K562 (cell line): Measurements from ENCODE around the gene CACNA2D4.

Source experiments
- CTBP1 ChIP-seq: fragments of 450-650 bp; IDR thresholded peaks from 2 replicates; pipeline ENCODE4 v1.6.1; 2016; ENCODE audit warnings: borderline replicate concordance
- KAT8 ChIP-seq: fragments of 450-650 bp; IDR thresholded peaks from 2 replicates; pipeline ENCODE4 v1.6.1; 2016; ENCODE audit warnings: low read depth, mild to moderate bottlenecking
- NCOA2 ChIP-seq, 2 experiments: fragments of 450-650 bp; IDR thresholded peaks; 2 replicates each; pipeline ENCODE4 v1.6.1; 2018; ENCODE audit warnings: mild to moderate bottlenecking in 2 of 2, moderate library complexity in 1 of 2; ENCODE audit not compliant: partially characterized antibody in 2 of 2
- SIN3A ChIP-seq, 2 experiments: fragments of 150-350 bp in 1 of 2; IDR thresholded peaks; 2 replicates each; pipeline ENCODE4 v1.6.1; 2011 to 2016; ENCODE audit warnings: borderline replicate concordance in 2 of 2, low read depth in 2 of 2, low read length in 2 of 2, mild to moderate bottlenecking in 2 of 2, moderate library complexity in 2 of 2; ENCODE audit not compliant: control insufficient read depth in 1 of 2

DNA sequence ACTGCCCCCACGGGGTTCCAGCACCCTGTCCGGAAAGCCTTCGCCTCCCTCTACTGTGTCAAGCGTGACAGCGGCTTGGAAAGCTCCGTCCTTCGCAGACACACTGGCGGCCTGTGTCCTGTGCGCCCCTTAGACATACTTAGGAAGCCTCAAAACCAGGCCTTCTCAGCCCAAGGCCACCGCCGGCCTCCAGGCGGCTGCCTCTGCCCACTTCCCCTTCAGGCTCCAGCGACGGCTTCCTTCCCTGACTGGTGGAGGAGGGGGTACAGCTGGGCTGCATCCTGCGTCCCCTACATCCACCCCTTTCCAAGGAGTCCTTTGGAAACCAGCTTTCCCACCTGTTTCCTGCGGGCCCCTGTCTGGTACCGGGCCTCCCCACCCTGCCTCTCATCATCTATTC, 2.5 kb upstream of the CACNA2D4 start:
- no peak for TF ChIP-seq CTBP1
- no peak for TF ChIP-seq SIN3A (IDR thresholded peaks at IDR 0.05; ENCODE audit: borderline replicate concordance in 2 of 2, control insufficient read depth in 1 of 2, low read depth in 2 of 2, low read length in 2 of 2)
- TF ChIP-seq KAT8 = no peak
- TF ChIP-seq NCOA2 (IDR thresholded peaks at IDR 0.05; ENCODE audit: partially characterized antibody in 2 of 2) = no peak
